HG03159 (cell line): ENCODE data around the gene HIF3A.

Source experiments
- ATAC-seq: cut with Tn5 transposase; IDR thresholded peaks from one replicate; pipeline ENCODE4 v1.9.1; 2021; ENCODE audit warnings: mild to moderate bottlenecking, moderate library complexity; ENCODE audit not compliant: unreplicated experiment

Gene HIF3A

GRCh38 chr19:46324277-46324676 lies 27.4 kb downstream of the HIF3A start:
- ATAC-seq = no peak

- ATAC-seq = no peak
These were observed 29.8 kb downstream of the HIF3A start for GRCh38 chr19:46326608-46327007.

- ATAC-seq = no peak
These were observed 31.2 kb downstream of the HIF3A start for GRCh38 chr19:46328079-46328478.

GRCh38 chr19:46330319-46330918 lies 33.6 kb downstream of the HIF3A start:
- no peak for ATAC-seq

- ATAC-seq = no peak
These were observed 40.6 kb downstream of the HIF3A start for GRCh38 chr19:46337487-46337886.

- no peak for ATAC-seq
These were observed 42.6 kb downstream of the HIF3A start for GRCh38 chr19:46339446-46339845.

GRCh38 chr19:46340051-46340659 lies 43.3 kb downstream of the HIF3A start:
- no peak for ATAC-seq

- ATAC-seq = no peak
These were observed 45.1 kb downstream of the HIF3A start for GRCh38 chr19:46341937-46342336.

- ATAC-seq = no peak
These were observed 47.5 kb downstream of the HIF3A start for GRCh38 chr19:46344363-46344762.

GRCh38 chr19:46345157-46345556 lies 48.3 kb downstream of the HIF3A start:
- ATAC-seq = no peak

GRCh38 chr19:46346821-46347571 lies 50.2 kb downstream of the HIF3A start, which contains the start of gene PPP5C:
Gene PPP5C (plus strand): TSS chr19:46347087. CDS start chr19:46347097, 10 bp downstream.
- ATAC-seq = peak; percentile 64

GRCh38 chr19:46347572-46347883 lies 50.7 kb downstream of the HIF3A start:
- ATAC-seq = no peak

- ATAC-seq = no peak
These were observed 51.1 kb downstream of the HIF3A start for GRCh38 chr19:46347985-46348384.

GRCh38 chr19:46349311-46349993 lies 52.6 kb downstream of the HIF3A start:
- ATAC-seq = no peak

- ATAC-seq = no peak
These were observed 53.4 kb downstream of the HIF3A start for GRCh38 chr19:46350029-46350757.

- no peak for ATAC-seq
These were observed 53.9 kb downstream of the HIF3A start for GRCh38 chr19:46350758-46351159.

- no peak for ATAC-seq
These were observed 54.6 kb downstream of the HIF3A start for GRCh38 chr19:46351241-46352041.

GRCh38 chr19:46353730-46354528 lies 57.1 kb downstream of the HIF3A start:
- no peak for ATAC-seq
